ENCODE results near the gene COMMD9.

Gene COMMD9

GRCh38 chr11:36251823-36252222 lies 37.4 kb downstream of the COMMD9 start:
- DNase-seq = no peak

GRCh38 chr11:36249246-36249645 lies 40.0 kb downstream of the COMMD9 start:
- no peak for DNase-seq

GRCh38 chr11:36248436-36248835 lies 40.8 kb downstream of the COMMD9 start:
- DNase-seq = no peak

GRCh38 chr11:36247493-36247892 lies 41.7 kb downstream of the COMMD9 start:
- no peak for DNase-seq

- DNase-seq = no peak
These were observed 45.6 kb downstream of the COMMD9 start for GRCh38 chr11:36243641-36244040.

GRCh38 chr11:36241497-36241896 lies 47.7 kb downstream of the COMMD9 start:
- DNase-seq = no peak

GRCh38 chr11:36240801-36241200 lies 48.4 kb downstream of the COMMD9 start:
- no peak for DNase-seq

- DNase-seq = no peak
These were observed 49.1 kb downstream of the COMMD9 start for GRCh38 chr11:36240173-36240572.

- DNase-seq = no peak
These were observed 49.6 kb downstream of the COMMD9 start for GRCh38 chr11:36239636-36240035.

GRCh38 chr11:36238881-36239280 lies 50.3 kb downstream of the COMMD9 start:
- DNase-seq = no peak

- DNase-seq = no peak
These were observed 51.1 kb downstream of the COMMD9 start for GRCh38 chr11:36238036-36238631.

- DNase-seq = no peak
These were observed 51.8 kb downstream of the COMMD9 start for GRCh38 chr11:36237391-36237790.

- no peak for DNase-seq
These were observed 53.5 kb downstream of the COMMD9 start for GRCh38 chr11:36235750-36236149.

- DNase-seq = no peak
These were observed 54.4 kb downstream of the COMMD9 start for GRCh38 chr11:36234825-36235224.

- DNase-seq = no peak
These were observed 56.0 kb downstream of the COMMD9 start for GRCh38 chr11:36233204-36233603.

- no peak for DNase-seq
These were observed 58.2 kb downstream of the COMMD9 start for GRCh38 chr11:36230779-36231699.

GRCh38 chr11:36229091-36229705 lies 60.0 kb downstream of the COMMD9 start:
- DNase-seq = no peak

GRCh38 chr11:36228689-36229088 lies 60.5 kb downstream of the COMMD9 start:
- no peak for DNase-seq

GRCh38 chr11:36227044-36227443 lies 62.2 kb downstream of the COMMD9 start:
- DNase-seq = no peak

- no peak for DNase-seq
These were observed 64.9 kb downstream of the COMMD9 start for GRCh38 chr11:36224209-36224882.

GRCh38 chr11:36222831-36223635 lies 66.2 kb downstream of the COMMD9 start:
- DNase-seq = no peak
